ENCODE data around the gene INAFM2. TPM values are rescaled to one million over a fixed set of nuclear protein-coding genes. Genes with fewer than 3 reads are reported as not detected.

Gene INAFM2
- total RNA-seq, 1 donor from 2014 or later = 9.5 TPM

DNA sequence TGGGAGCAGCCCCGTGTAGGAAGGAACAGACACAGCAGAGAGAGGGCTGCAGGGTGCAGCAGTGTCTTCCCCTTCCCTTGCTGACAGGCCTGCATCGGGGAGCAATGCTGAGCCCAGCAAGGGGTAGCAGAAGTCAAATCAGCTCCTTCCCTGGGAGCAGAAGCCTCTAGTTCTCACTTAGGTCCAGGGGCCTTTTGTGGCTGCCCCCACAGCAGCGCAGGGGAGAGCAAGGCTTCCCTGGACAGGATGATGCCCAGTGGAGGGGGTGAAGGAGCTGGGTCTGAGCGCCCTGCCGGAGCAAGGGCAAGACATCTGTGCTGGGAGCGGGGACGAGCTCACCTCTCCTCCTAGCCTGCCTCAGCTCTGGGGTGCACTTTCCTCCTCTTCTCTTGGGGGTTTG, 16.6 kb upstream of the INAFM2 start:
- H3K27me3 Mint-ChIP-seq = no peaks in the 10 kb centered on the region
- peaks cover 25% of the 10 kb centered on the region for H3K36me3 Mint-ChIP-seq (ENCODE audit: low read depth)
- H3K27ac Mint-ChIP-seq = peak overlapping the region; percentile 96
- intact Hi-C loops (cut with micrococcal nuclease) = loop anchor here (1.0 kb wide), 1 partner anchor 31 kb away; no protein-coding TSS in a partner anchor
- TF ChIP-seq, protein P1, sequence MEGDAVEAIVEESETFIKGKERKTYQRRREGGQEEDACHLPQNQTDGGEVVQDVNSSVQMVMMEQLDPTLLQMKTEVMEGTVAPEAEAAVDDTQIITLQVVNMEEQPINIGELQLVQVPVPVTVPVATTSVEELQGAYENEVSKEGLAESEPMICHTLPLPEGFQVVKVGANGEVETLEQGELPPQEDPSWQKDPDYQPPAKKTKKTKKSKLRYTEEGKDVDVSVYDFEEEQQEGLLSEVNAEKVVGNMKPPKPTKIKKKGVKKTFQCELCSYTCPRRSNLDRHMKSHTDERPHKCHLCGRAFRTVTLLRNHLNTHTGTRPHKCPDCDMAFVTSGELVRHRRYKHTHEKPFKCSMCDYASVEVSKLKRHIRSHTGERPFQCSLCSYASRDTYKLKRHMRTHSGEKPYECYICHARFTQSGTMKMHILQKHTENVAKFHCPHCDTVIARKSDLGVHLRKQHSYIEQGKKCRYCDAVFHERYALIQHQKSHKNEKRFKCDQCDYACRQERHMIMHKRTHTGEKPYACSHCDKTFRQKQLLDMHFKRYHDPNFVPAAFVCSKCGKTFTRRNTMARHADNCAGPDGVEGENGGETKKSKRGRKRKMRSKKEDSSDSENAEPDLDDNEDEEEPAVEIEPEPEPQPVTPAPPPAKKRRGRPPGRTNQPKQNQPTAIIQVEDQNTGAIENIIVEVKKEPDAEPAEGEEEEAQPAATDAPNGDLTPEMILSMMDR (IDR thresholded peaks at IDR 0.05) = no peak
- H3K4me1 Mint-ChIP-seq = peaks cover 44% of the 10 kb centered on the region
- H3K4me3 Mint-ChIP-seq = peak overlapping the region; percentile 93
- ChIA-PET CTCF (interaction anchor here (1.0 to 20.0 kb wide), 7 partner anchors 13 to 88 kb away, joined by 3 to 310 read pairs (median 22); partner anchors contain the start of genes ANKRD63, CCDC9B and INAFM2), POLR2A (interaction anchor here (0.7 to 3.7 kb wide), 16 partner anchors 10 to 388 kb away, joined by 3 to 34 read pairs (median 8); partner anchors contain the start of genes ANKRD63, BMF, INAFM2 and SRP14)
- DNase-seq (no peak), ATAC-seq (ENCODE audit: low read depth) (no peak)
- H3K9me3 Mint-ChIP-seq = no peaks in the 10 kb centered on the region

DNA sequence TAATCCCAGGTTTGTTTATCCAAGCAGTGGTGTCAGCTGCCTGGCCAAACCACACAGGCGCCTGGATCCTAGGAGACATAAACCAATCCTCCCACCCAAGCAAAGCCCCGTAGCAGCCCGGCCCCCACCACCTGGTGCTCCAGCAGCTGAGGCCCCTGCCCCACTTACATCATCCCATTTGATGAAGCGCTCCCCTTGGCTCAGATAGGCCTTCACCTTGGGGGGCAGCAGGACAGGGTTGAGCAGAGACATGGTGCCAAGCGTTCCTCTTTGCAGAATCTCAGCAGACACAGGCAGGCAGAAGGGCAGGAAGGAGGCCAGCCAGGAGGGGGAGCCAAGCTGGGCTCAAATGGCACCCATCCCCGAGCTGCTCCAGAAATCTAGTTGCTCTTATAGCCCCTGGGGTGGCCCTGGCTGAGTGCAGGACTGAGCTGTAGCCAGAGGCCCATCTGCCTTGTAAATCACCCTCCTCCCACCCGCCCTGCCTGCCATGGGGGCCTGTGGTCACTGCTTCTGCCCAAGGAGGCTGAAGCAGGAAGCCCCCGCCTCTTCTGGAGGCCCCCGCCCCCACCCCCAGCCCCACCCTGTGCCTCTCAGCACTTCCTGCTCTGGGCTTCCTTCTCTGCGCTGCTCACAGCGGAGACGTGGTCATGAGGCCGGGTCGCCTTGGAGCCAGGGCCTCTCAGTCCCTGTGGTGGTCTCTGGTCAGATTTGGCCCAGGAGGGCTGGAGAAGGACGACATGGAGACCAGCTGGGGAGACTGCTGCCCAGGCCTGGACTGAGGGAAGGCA, 15.9 kb upstream of the INAFM2 start, which contains the start of gene PLCB2:
TSS of gene PLCB2 (minus strand) at position 515 of the 791 bp plus-strand sequence. CDS start at position 252, 263 bp downstream.
- H3K4me3 Mint-ChIP-seq = peak within 1 kb of the TSS; percentile 93
- intact Hi-C loops (cut with micrococcal nuclease) = loop anchor here (1.0 kb wide), 2 partner anchors 14 to 31 kb away; no protein-coding TSS in a partner anchor
- H3K36me3 Mint-ChIP-seq (ENCODE audit: low read depth) = peaks cover 20% of the 10 kb centered on the region
- DNase-seq (peak; percentile 67), ATAC-seq (ENCODE audit: low read depth) (peak; percentile 77)
- peaks cover 44% of the 10 kb centered on the region for H3K4me1 Mint-ChIP-seq
- no peaks in the 10 kb centered on the region for H3K9me3 Mint-ChIP-seq
- ChIA-PET POLR2A (interaction anchor here (0.6 to 3.7 kb wide), 34 partner anchors 10 to 1354 kb away, joined by 3 to 34 read pairs (median 4); partner anchors contain the start of genes ANKRD63, BAHD1, BMF and DISP2), CTCF (interaction anchor here (0.7 to 20.0 kb wide), 12 partner anchors 13 to 260 kb away, joined by 3 to 310 read pairs (median 13); partner anchors contain the start of genes ANKRD63, CCDC9B and INAFM2)
- H3K27ac Mint-ChIP-seq = peak within 1 kb of the TSS; percentile 96
- TF ChIP-seq, protein P1 (IDR thresholded peaks at IDR 0.05) = no peak
- no peaks in the 10 kb centered on the region for H3K27me3 Mint-ChIP-seq

DNA sequence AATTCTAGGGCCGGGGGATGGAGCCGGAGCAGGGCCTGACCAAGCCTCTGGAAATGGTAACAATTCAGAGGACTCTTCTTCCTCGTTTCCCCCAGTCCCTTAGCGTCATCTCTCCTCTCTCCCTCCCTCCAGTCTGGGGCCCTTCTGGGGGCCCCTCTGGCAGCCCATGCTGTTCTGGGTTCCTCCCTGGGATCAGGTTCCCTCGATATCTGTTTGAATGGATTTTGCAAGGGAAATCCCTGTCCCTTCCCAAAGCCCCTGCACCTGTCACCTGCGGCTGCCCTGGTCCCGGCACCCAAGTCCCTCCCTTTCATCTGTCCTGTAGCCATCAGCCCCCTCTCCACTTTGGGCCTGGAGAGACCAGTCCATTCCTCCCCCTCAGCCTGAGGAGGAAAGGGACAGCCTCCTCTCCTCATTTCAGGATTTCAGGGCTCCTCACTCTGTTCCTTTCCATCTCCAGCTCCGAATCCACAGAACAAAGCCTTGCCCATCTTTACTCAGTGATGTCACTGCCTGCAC, 14.1 kb upstream of the INAFM2 start:
- Mint-ChIP-seq H3K4me1 (peaks cover 48% of the 10 kb centered on the region), H3K27ac (peak overlapping the region; percentile 96), H3K36me3 (ENCODE audit: low read depth) (peaks cover 3% of the 10 kb centered on the region), H3K4me3 (peak overlapping the region; percentile 93), H3K27me3 (no peaks in the 10 kb centered on the region), H3K9me3 (no peaks in the 10 kb centered on the region)
- CTCF ChIA-PET = interaction anchor here (0.6 to 20.0 kb wide), 13 partner anchors 11 to 521 kb away, joined by 3 to 310 read pairs (median 13); partner anchors contain the start of genes CCDC9B and INAFM2
- DNase-seq (no peak), ATAC-seq (ENCODE audit: low read depth) (no peak)
- POLR2A ChIA-PET = interaction anchor here (0.7 to 3.7 kb wide), 19 partner anchors 8 to 1351 kb away, joined by 3 to 34 read pairs (median 6); partner anchors contain the start of genes ANKRD63, BAHD1, BMF and FSIP1
- intact Hi-C loops (cut with micrococcal nuclease) = no loop called here
- TF ChIP-seq, protein P1 (IDR thresholded peaks at IDR 0.05) = no peak

DNA sequence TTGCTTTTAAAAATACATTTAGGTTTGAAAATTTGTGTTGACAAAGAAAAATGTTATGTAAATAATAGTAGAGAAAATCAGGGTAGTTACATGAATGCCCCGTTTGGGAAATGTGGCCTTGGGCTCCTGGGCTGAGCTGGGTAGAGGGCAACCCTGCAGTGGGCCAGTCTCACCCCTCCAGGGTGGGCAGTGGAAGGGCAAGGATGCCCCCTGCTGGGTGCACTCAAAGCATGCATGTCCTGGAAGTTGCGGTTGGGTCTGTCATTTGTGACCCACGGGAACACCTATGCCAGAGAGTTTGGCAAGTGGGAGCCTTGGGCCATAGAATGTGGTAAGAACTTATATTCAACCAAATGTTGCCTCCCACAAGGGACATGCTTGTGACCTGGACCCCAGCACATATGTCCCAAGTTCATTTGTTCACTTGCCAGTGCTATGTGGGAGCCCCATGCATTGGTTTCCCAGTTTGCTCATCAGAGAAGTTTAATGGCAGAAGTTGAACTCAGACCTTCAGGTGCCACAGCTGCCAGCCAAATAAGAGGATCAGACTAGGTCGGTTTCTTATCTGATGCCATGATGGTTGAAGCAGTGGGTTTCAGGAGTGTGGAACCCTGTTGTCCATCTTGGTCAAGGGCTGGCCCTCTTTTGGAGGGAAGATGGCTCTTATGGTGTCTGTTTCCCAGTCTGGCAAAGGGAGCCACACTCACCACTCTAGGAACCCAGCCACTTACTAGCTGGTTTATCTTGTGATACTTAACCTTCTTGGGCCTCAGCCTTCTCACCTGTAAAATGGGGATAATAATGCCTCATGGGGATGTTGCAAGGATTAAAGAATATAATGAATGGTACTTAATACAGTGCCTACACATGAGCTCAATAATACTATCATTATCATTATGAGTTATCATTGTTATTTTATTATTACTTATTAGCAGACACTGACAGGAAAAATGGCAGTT, 13.2 kb upstream of the INAFM2 start:
- intact Hi-C loops (cut with micrococcal nuclease) = loop anchor here (1.0 kb wide), 1 partner anchor 31 kb away; no protein-coding TSS in a partner anchor
- H3K27ac Mint-ChIP-seq = peak overlapping the region; percentile 96
- H3K4me3 Mint-ChIP-seq = peak overlapping the region; percentile 93
- ATAC-seq (ENCODE audit: low read depth) (no peak), DNase-seq (peak; percentile 48)
- H3K36me3 Mint-ChIP-seq (ENCODE audit: low read depth) = peaks cover 2% of the 10 kb centered on the region
- H3K27me3 Mint-ChIP-seq = peaks cover 4% of the 10 kb centered on the region
- ChIA-PET POLR2A (interaction anchor here (0.7 to 3.7 kb wide), 10 partner anchors 11 to 528 kb away, joined by 3 to 22 read pairs (median 5); partner anchors contain the start of genes ANKRD63, BAHD1, BMF and FSIP1), CTCF (interaction anchor here (0.6 to 20.0 kb wide), 14 partner anchors 10 to 522 kb away, joined by 3 to 310 read pairs (median 11); partner anchors contain the start of genes CCDC9B and INAFM2)
- no peaks in the 10 kb centered on the region for H3K9me3 Mint-ChIP-seq
- peaks cover 45% of the 10 kb centered on the region for H3K4me1 Mint-ChIP-seq
- TF ChIP-seq, protein P1 (IDR thresholded peaks at IDR 0.05) = no peak

Data from activated B cell treated with CpG ODN at 0.5 μM for 24 hours (primary cell).